Tibial nerve (tissue), 4 donors: ENCODE measurements around the gene NTRK3. TPM values are rescaled to one million over a fixed set of nuclear protein-coding genes. Genes with fewer than 3 reads are reported as not detected.

Source experiments
- DNase-seq, 2 donors: peaks; one replicate each; pipeline ENCODE4 v3.0.0-alpha.2; 2019; ENCODE audit warnings: low spot score in 2 of 2
- H3K27ac ChIP-seq, 4 donors: fragments of 200-600 bp; sonication (generic) in 3 of 4; one replicate each; pipeline ENCODE4 v1.5.1; 2017 to 2019; ENCODE audit warnings: mild to moderate bottlenecking in 1 of 4
- H3K27me3 ChIP-seq, 2 donors: fragments of 200-600 bp; sonication (generic) in 1 of 2; one replicate each; pipeline versions ENCODE4 v1.5.1 to v1.6.0; 2017 to 2019
- H3K36me3 ChIP-seq, 3 donors: fragments of 200-600 bp; sonication (generic); one replicate each; pipeline ENCODE4 v1.5.1; 2018 to 2019
- H3K4me1 ChIP-seq, 4 donors: fragments of 200-600 bp; sonication (generic) in 3 of 4; one replicate each; pipeline ENCODE4 v1.5.1; 2017 to 2019
- H3K4me3 ChIP-seq, 4 donors: fragments of 200-600 bp; sonication (generic) in 3 of 4; one replicate each; pipeline ENCODE4 v1.5.1; 2017 to 2019; ENCODE audit warnings: mild to moderate bottlenecking in 1 of 4, moderate library complexity in 1 of 4
- H3K9me3 ChIP-seq, 4 donors: fragments of 200-600 bp; sonication (generic) in 3 of 4; one replicate each; pipeline ENCODE4 v1.5.1; 2017 to 2019
- CTCF ChIP-seq, 5 experiments: fragments of 200-600 bp in 3 of 5; fragments of 450-650 bp in 2 of 5; sonication (generic) in 3 of 5; IDR thresholded peaks; one replicate each; pipeline ENCODE4 v1.5.1; 2016 to 2019; ENCODE audit warnings: antibody characterized with exemption in 5 of 5, mild to moderate bottlenecking in 3 of 5, moderate library complexity in 2 of 5
- EP300 ChIP-seq, 2 donors: sonication (generic); formaldehyde crosslinking; IDR thresholded peaks; one replicate each; pipeline ENCODE4 v1.6.1; 2017; ENCODE audit warnings: antibody characterized with exemption in 2 of 2, mild to moderate bottlenecking in 1 of 2
- POLR2A ChIP-seq, 2 donors: fragments of 450-650 bp; IDR thresholded peaks; one replicate each; pipeline ENCODE4 v1.6.1; 2017; ENCODE audit warnings: antibody characterized with exemption in 2 of 2, mild to moderate bottlenecking in 2 of 2, moderate library complexity in 2 of 2
- WGBS, 2 donors: methylation state at CpG; one replicate each; pipeline ENCODE4 v1.1.5; 2018; 5-methylcytosine and 5-hydroxymethylcytosine counted together
- total RNA-seq, 4 donors: library from RNA; depleted of rRNA; stranded (reverse); fragments of >200 nt; gene quantifications; one replicate each; pipeline ENCODE4 v1.1.0, GENCODE V29; 2016

NTRK3 gene
- total RNA-seq, result 10 to 100 TPM; 53.4 to 85.9 (median 83.6) TPM

DNA sequence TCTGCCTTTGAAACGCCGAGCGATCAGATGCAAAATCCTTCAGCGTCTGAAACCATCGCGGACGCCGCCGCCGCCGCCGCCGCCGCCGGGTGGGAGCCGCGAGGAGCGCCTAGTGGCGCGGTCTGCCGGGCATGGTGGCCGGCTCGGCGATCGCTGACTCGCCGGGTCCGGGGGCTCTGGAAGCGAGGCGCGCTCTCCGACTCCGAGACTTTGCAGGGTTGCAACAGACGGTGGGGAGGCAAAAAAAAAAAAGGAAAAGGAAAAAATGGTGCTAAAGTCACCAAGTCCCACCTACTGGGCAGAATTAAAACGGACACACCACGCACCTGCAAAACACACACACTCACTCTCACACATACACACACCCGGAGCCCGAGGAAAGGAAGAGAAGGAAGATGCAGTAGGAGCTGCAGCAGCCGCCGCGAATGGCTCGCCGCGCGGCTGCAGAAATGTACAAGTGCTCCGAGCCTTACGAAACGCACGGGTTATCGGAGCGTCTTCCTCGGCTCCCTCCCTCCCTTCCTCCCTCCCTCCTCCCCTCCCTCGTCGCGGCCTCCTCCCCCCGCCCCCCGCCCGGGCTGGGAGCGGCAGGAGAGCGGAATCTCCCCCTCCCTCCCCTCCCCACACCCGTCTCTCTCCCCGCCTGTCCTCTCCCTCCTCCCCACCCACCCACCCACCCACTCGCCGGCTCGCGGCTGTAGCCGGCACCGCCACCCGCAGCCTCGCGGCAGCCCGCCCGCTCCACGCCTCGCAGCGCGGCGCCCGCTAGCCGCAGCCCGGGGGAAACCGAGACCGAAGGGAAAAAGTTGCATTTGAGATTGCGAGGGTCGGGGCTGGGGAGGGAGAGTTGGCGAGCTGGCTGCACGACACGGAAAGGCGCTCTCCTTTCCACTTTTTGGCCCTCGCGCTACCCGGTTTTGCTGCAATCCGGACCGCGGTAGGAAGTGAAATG, at the start of gene NTRK3:
TSS of gene NTRK3 (minus strand) at position 461 of the 952 bp plus-strand sequence. CDS start 586 bp downstream, outside the sequence.
- TF ChIP-seq CTCF (IDR thresholded peaks at IDR 0.05) (no peak), EP300 (IDR thresholded peaks at IDR 0.05) (peak in 1 of 2 donors; percentile 53)
- peaks cover 0 to 10% of the 10 kb centered on the region in 2 donors for H3K27me3 ChIP-seq
- DNase-seq, result peak; percentile 30 to 36

GRCh38 chr15:88303395-88303794, 46.9 kb upstream of the NTRK3 start:
- Histone ChIP-seq H3K36me3 (no peaks in the 10 kb centered on the region), H3K27me3 (peaks cover 0 to 3% of the 10 kb centered on the region in 2 donors), H3K4me3 (no peak overlapping the region), H3K27ac (no peak overlapping the region), H3K9me3 (no peaks in the 10 kb centered on the region), H3K4me1 (no peaks in the 10 kb centered on the region)
- TF ChIP-seq POLR2A (IDR thresholded peaks at IDR 0.05) (no peak), CTCF (IDR thresholded peaks at IDR 0.05) (no peak), EP300 (IDR thresholded peaks at IDR 0.05) (no peak)
- DNase-seq, result no peak

More for the DNA sequence above, at the start of gene NTRK3:
- 0 to 1% methylated on average over 51 to 67 of the region's 95 CpGs for WGBS, 2 donors
- Histone ChIP-seq H3K27ac (peak within 1 kb of the TSS in 3 of 4 donors; percentile 30 to 77 (median 49)), H3K4me3 (peak within 1 kb of the TSS; percentile 40 to 70 (median 52)), H3K9me3 (no peaks in the 10 kb centered on the region), H3K36me3 (no peaks in the 10 kb centered on the region), H3K4me1 (peaks cover 0 to 54% (median 2%) of the 10 kb centered on the region in 4 donors)

- no peaks in the 10 kb centered on the region for H3K9me3 ChIP-seq
- TF ChIP-seq EP300 (IDR thresholded peaks at IDR 0.05) (no peak), POLR2A (IDR thresholded peaks at IDR 0.05) (no peak), CTCF (IDR thresholded peaks at IDR 0.05) (no peak)
- H3K27me3 ChIP-seq, result no peaks in the 10 kb centered on the region
- no peak overlapping the region for H3K27ac ChIP-seq
- H3K4me3 ChIP-seq, result no peak overlapping the region
- no peaks in the 10 kb centered on the region for H3K4me1 ChIP-seq
- no peaks in the 10 kb centered on the region for H3K36me3 ChIP-seq
- no peak for DNase-seq
- 82 to 89% methylated on average over 3 of the region's 3 CpGs for WGBS, 2 donors
Measured at GRCh38 chr15:88302373-88302772, 45.8 kb upstream of the NTRK3 start.

GRCh38 chr15:88301311-88301710, 44.8 kb upstream of the NTRK3 start:
- no peak overlapping the region for H3K27ac ChIP-seq
- no peaks in the 10 kb centered on the region for H3K36me3 ChIP-seq
- no peaks in the 10 kb centered on the region for H3K27me3 ChIP-seq
- DNase-seq, result no peak
- H3K9me3 ChIP-seq, result no peaks in the 10 kb centered on the region
- no peaks in the 10 kb centered on the region for H3K4me1 ChIP-seq
- 49 to 54% methylated on average over 2 of the region's 2 CpGs for WGBS, 2 donors
- TF ChIP-seq EP300 (IDR thresholded peaks at IDR 0.05) (no peak), CTCF (IDR thresholded peaks at IDR 0.05) (no peak), POLR2A (IDR thresholded peaks at IDR 0.05) (no peak)
- no peak overlapping the region for H3K4me3 ChIP-seq

DNA sequence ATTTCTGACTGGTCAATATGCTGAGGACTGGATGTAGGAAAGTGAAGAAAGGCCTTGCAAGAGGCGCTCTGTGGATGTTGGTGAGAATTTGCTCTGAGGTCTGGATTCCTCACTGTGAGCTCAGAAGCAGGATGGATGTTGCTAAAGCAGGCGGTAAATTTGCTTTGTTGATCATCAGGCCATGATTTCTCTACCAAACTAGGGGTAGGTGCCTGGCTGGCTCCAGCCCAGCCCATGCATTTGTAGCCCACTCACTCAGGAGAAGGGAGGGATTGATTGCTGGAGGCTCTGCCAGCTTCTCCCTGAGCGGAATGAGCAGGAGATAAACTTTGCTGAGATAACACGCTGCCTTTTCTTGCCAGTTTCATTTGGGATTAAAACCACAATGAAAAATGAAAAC, 44.3 kb upstream of the NTRK3 start:
- no peak for DNase-seq
- no peaks in the 10 kb centered on the region for H3K36me3 ChIP-seq
- no peak for TF ChIP-seq EP300 (IDR thresholded peaks at IDR 0.05)
- TF ChIP-seq CTCF (IDR thresholded peaks at IDR 0.05), result no peak
- TF ChIP-seq POLR2A (IDR thresholded peaks at IDR 0.05), result no peak
- no peak overlapping the region for H3K4me3 ChIP-seq
- H3K27ac ChIP-seq, result no peak overlapping the region
- no peaks in the 10 kb centered on the region for H3K4me1 ChIP-seq
- H3K9me3 ChIP-seq, result no peaks in the 10 kb centered on the region
- 85 to 86% methylated on average over 4 of the region's 4 CpGs for WGBS, 2 donors
- H3K27me3 ChIP-seq, result no peaks in the 10 kb centered on the region
